ENCODE measurements around the gene ASCL2. TPM values are rescaled to one million over a fixed set of nuclear protein-coding genes. Genes with fewer than 3 reads are reported as not detected.

The ASCL2 gene
- total and polyA plus RNA-seq, 2 donors (not counting 3 experiments of a cell fraction or from before 2014, with no cell fraction given): not detected

GRCh38 chr11:2319791-2320472 is 49.5 kb upstream of the ASCL2 start:
- no peak overlapping the region for H3K4me2 ChIP-seq (ENCODE audit: insufficient read depth, low read length)
- TF ChIP-seq MYC (IDR thresholded peaks at IDR 0.05; ENCODE audit: low read depth, low read length): no peak
- TF ChIP-seq MAX (IDR thresholded peaks at IDR 0.05; ENCODE audit: insufficient read depth, insufficient read length): no peak
- TF ChIP-seq POLR2AphosphoS5 (IDR thresholded peaks at IDR 0.05; ENCODE audit: insufficient read depth, low read depth, low read length): no peak
- no peak for TF ChIP-seq GATA2 (IDR thresholded peaks at IDR 0.05; ENCODE audit: insufficient read depth, insufficient read length, low read depth, low read length)
- TF ChIP-seq FOS (IDR thresholded peaks at IDR 0.05; ENCODE audit: borderline replicate concordance, insufficient read depth, low read length): no peak
- TF ChIP-seq EZH2 (IDR thresholded peaks at IDR 0.05; ENCODE audit: borderline replicate concordance, low read depth, low read length, severe bottlenecking): no peak
- TF ChIP-seq POLR2A (IDR thresholded peaks at IDR 0.05; ENCODE audit: low read depth, low read length): no peak
- TF ChIP-seq CTCF (IDR thresholded peaks at IDR 0.05; ENCODE audit: extremely low read depth in 1 of 2, insufficient read depth in 1 of 2, low read depth in 1 of 2, low read length in 2 of 2): no peak
- TF ChIP-seq JUN (IDR thresholded peaks at IDR 0.05; ENCODE audit: borderline replicate concordance, insufficient read depth, insufficient read length, low read depth): no peak
- H3K9me3 ChIP-seq (replicated peaks; ENCODE audit: control insufficient read depth, insufficient read depth, low read length): no peaks in the 10 kb centered on the region
- H3K4me1 ChIP-seq (ENCODE audit: control insufficient read depth, extremely low read depth, insufficient read depth, low read length): no peaks in the 10 kb centered on the region
- no peaks in the 10 kb centered on the region for H3K9me1 ChIP-seq (replicated peaks; ENCODE audit: control insufficient read depth, extremely low read depth, insufficient read depth, low read length)
- dilution Hi-C loops (cut with MboI; ENCODE audit: extremely low pct_ligation_motif_present, low sequenced_read_pairs): no loop called here
- H3K79me2 ChIP-seq (ENCODE audit: control insufficient read depth, insufficient read depth, low read length): no peaks in the 10 kb centered on the region
- no peak overlapping the region for H2AFZ ChIP-seq (ENCODE audit: low read depth, low read length)
- H3K27ac ChIP-seq (ENCODE audit: insufficient read depth, low read depth, low read length): no peak overlapping the region
- no peak overlapping the region for H3K4me3 ChIP-seq (replicated peaks in 1 of 3; ENCODE audit: insufficient read depth in 1 of 3, low read depth in 1 of 3, low read length in 3 of 3)
- H3K27me3 ChIP-seq (ENCODE audit: control insufficient read depth in 2 of 2, insufficient read depth in 2 of 2, low read length in 2 of 2): no peaks in the 10 kb centered on the region
- FAIRE-seq (no peak), DNase-seq (ENCODE audit: low read depth, low spot score) (no peak)
- H3K36me3 ChIP-seq (ENCODE audit: control insufficient read depth in 2 of 2, extremely low read depth in 1 of 2, insufficient read depth in 2 of 2, low read length in 2 of 2): no peaks in the 10 kb centered on the region
- BruUV-seq (replicated peaks): no TSS peak
- H4K20me1 ChIP-seq (replicated peaks; ENCODE audit: control insufficient read depth, extremely low read depth, insufficient read depth, low read length): no peaks in the 10 kb centered on the region
- CTCF ChIA-PET: interaction anchor here (0.7 kb wide), 1 partner anchor 14 kb away, joined by 3 read pairs; no protein-coding TSS in a partner anchor
- POLR2A ChIA-PET: no interaction called here
- H3K9ac ChIP-seq (replicated peaks; ENCODE audit: extremely low read depth, insufficient read depth, low read length): no peak overlapping the region
- intact Hi-C loops (cut with micrococcal nuclease): no loop called here

All from endothelial cell of umbilical vein (primary cell).